HG03097 (cell line): ENCODE data around the gene RFPL3.
"Not testable (repeated sequence)": the region's sequence is repeated elsewhere in the genome, so short reads cannot be mapped to it uniquely, and the experiment has no call there.

Source experiments
- ATAC-seq: cut with Tn5 transposase; IDR thresholded peaks from one replicate; pipeline ENCODE4 v1.9.1; 2021; ENCODE audit not compliant: unreplicated experiment, low FRiP score

RFPL3 gene

GRCh38 chr22:32357567-32357966, at the start of gene RFPL3:
RFPL3 (plus strand) TSS chr22:32357867; CDS start chr22:32358072, 205 bp downstream.
- not testable (repeated sequence) for ATAC-seq

DNA sequence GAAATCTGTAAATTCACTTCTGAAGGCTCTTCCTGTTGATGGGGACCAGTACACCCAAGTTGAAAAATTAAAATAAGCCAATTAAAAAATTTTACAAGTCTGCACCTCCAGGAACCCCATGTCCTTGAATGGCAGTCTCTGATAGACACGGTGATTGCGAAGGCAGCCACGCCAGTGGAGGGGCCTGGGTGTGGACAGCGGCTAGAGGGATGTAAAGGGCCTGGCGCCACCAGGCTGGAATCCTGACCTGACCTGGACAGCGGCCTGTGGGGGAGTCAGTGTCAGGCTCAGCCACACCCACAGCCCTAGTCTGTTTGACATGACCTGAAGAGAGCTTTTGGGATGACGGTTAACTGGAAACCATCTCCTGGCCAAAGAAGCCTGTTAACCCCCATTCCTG, 49.5 kb upstream of the RFPL3 start:
- ATAC-seq, result no peak

DNA sequence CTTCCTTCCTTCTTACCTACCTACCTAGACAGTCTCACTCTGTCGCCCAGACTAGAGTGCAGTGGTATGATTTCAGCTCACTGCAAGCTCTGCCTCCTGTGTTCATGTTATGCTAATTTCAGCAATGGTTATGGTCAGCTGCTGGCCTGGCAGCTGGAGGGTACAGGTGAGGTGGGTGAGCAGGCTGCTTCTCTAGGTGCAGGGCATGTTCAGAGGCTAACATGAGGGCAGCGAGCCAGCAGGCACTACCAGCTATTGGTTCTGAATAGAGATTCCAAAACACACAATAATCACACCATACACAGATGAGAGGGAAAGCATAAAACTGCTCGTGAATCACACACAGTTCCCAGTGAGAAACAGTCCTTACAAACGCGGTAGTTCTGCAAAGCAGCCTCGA, 48.7 kb upstream of the RFPL3 start:
- no peak for ATAC-seq

GRCh38 chr22:32309585-32310251, 47.9 kb upstream of the RFPL3 start:
- no peak for ATAC-seq

GRCh38 chr22:32310777-32311176, 46.9 kb upstream of the RFPL3 start:
- no peak for ATAC-seq

GRCh38 chr22:32311551-32312071, 46.1 kb upstream of the RFPL3 start:
- no peak for ATAC-seq

GRCh38 chr22:32312748-32313147, 44.9 kb upstream of the RFPL3 start:
- ATAC-seq, result no peak

- no peak for ATAC-seq
Observed at GRCh38 chr22:32313532-32313931, 44.1 kb upstream of the RFPL3 start.

GRCh38 chr22:32317524-32317923, 40.1 kb upstream of the RFPL3 start:
- ATAC-seq, result no peak

DNA sequence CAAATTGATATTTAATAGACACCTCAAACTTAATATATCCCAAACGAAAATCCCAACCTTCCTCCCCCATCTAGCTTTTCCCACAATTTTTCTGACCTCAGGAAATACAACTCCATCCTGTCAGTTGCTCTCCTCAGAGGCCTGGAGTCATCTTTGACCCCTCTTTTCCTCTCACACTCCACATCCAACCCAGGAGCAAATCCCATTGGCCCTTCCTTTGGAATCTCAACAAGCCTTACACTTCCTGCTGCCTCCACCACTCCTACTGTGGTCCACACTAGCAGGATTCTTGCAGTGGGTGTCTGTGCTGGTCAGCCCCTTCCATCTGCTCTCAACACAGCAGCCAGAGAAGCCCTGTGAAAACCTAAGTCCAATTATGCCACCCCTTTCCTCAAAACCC, 39.3 kb upstream of the RFPL3 start:
- no peak for ATAC-seq

- no peak for ATAC-seq
Observed at GRCh38 chr22:32319861-32320406, 37.7 kb upstream of the RFPL3 start.

DNA sequence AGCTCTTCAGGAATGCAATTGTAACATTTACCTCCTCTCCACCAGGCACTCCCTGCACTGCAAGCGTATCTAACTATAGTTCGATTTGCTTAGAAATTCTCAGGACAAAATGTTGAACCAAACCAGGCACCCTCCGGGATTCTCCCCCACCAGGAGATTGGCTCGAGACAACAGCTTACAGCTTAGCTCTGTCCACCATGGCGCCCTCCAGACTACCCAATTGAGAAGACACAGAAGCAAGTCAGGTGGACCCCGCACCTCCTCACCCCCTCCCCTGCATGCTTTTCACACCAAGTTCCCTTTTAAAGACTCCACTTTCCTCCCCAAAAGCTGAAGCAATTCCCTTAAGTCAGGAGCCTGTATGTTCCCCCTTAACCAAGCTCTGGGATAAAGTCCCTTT, 34.7 kb upstream of the RFPL3 start:
- ATAC-seq, result no peak

DNA sequence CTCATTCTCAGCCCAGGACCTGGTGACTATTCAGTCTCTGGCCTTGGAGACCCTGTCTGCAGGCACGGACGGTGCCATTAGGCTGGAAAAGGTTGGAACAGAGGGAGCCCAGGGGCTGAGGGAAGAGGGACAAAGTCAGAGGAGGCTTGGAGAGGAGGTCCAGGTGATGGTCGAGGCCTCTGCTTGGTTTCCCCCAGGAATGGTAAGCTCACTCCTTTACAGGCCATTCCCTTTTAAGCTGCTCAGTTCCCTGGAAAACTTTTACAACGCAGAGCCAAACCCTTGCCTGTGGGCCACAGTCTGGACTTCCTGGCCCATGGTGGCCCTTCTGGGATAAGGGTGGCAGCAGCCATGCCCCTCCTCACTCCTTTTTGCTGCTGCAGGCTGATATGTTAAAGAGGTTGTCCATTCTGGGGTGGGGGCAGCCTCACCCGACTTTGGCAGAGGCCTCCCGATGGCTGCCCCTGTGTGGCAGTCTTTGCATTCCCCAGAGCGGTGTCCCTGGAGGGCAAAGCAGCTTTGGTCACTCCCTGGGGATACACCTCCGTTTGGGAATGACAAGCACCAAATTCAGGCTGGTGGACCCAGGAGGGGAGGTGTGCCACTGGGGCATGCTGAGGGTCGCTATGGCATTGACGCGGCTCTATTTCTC, 34.0 kb upstream of the RFPL3 start:
- no peak for ATAC-seq

GRCh38 chr22:32324505-32325415, 32.9 kb upstream of the RFPL3 start:
- no peak for ATAC-seq

GRCh38 chr22:32325416-32325801, 32.3 kb upstream of the RFPL3 start:
- no peak for ATAC-seq

DNA sequence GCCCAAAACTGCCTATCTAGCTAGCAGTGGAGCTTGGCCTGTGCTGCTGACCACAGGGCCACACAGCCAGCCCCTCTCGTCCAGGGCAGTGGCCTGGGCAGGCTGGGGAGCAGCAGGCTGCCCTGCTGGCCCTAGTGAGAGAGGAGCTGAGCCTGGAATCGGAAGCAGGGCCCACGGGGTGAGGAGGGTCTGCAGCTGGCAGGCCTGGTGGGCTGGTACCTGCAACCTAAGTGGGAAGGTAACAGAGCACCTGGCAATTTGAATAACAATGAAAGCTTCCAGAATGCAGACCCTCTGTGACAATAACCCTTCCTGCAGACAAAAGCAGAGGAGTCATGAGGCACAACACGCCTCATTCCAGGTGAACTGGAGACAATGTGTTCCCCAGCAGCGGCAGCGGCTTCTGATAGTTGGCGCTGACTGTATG, 31.8 kb upstream of the RFPL3 start:
- ATAC-seq, result no peak

DNA sequence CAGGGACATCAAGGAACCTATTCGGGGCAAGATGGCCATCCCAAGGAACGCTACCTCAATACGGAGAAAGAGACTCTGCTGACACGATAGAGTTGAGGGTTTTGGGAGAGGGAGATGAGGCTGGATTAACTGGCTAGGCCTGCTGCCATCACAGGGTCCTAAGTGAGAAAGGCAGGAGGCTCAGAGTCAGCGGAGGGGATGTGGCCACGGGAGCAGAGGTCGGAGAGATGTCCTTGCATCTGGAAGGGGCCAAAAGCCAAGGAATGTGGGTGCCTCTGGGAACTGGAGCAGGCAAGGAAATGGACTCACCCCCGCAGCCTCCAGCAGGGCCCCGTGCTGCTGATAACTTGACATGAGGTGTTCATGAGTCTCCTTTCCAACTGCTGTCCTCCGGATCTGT, 31.0 kb upstream of the RFPL3 start:
- ATAC-seq, result no peak

- ATAC-seq, result no peak
Observed at GRCh38 chr22:32327066-32327465, 30.6 kb upstream of the RFPL3 start.

DNA sequence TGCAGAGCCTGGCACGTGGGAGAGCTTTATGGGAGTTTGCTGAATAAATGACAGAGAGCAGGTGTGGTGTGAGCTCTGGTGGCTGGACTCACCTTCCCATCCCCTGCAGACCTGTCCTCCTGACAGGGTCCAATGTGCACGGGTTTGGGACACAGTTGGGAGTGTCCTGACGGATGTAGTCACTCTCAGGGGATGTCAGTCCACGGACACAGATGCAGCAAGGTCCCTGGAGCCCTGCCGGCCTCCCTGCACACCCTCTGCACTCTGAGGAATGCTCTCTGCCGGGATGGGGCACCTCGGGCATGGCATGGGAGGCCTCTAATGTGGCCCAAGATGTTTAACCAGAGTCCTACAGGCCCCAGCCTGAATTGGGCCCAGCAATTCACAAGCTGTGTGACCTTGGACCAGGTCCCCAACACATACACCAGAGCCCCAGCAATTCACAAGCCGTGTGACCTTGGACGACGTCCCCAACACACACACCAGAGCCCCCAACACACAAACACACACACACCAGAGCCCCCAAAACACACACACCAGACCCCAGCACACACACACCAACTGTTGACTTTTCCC, 30.0 kb upstream of the RFPL3 start:
- no peak for ATAC-seq
